NB4 (cell line): ENCODE results near the gene WFDC10A.

Experiments used
- POLR2A ChIP-seq: IDR thresholded peaks from 2 replicates; pipeline ENCODE4 v1.6.1; 2011; ENCODE audit warnings: mild to moderate bottlenecking; ENCODE audit not compliant: insufficient read length; ENCODE audit errors: extremely low read depth
- TF ChIP-seq, protein P1 (sequence below): IDR thresholded peaks from one replicate; pipeline ENCODE4 v1.5.1; 2012; ENCODE audit warnings: low read depth, low read length

DNA sequence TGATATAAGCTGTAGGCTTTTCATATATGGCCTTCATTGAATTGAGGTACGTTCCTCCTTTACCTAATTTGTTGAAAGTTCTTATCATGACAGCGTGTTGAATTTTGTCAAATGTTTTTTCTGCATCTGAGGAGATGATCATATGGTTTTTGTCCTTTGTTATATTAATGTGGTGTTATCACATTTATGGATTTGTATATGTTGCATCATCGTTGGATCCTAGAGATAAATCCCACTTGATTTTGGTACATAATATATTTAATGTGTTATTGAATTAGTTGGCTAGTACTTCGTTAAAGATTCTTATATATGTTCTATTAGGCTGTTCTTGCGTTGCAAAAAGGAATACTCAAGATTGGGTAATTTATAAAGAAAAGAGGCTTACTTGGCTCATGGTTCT, 10.1 kb downstream of the WFDC10A start:
- TF ChIP-seq, protein P1, sequence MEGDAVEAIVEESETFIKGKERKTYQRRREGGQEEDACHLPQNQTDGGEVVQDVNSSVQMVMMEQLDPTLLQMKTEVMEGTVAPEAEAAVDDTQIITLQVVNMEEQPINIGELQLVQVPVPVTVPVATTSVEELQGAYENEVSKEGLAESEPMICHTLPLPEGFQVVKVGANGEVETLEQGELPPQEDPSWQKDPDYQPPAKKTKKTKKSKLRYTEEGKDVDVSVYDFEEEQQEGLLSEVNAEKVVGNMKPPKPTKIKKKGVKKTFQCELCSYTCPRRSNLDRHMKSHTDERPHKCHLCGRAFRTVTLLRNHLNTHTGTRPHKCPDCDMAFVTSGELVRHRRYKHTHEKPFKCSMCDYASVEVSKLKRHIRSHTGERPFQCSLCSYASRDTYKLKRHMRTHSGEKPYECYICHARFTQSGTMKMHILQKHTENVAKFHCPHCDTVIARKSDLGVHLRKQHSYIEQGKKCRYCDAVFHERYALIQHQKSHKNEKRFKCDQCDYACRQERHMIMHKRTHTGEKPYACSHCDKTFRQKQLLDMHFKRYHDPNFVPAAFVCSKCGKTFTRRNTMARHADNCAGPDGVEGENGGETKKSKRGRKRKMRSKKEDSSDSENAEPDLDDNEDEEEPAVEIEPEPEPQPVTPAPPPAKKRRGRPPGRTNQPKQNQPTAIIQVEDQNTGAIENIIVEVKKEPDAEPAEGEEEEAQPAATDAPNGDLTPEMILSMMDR: no peak
- no peak for TF ChIP-seq POLR2A
